ENCODE data around the gene CCNQ.
"Not testable (repeated sequence)": the region's sequence is repeated elsewhere in the genome, so short reads cannot be mapped to it uniquely, and the experiment has no call there.

Gene CCNQ

GRCh38 chrX:153623310-153624029 lies 24.5 kb upstream of the CCNQ start:
- DNase-seq (ENCODE audit: low read depth in 2 of 2, low spot score in 1 of 2): no peak

GRCh38 chrX:153622661-153623309 lies 23.8 kb upstream of the CCNQ start:
- no peak for DNase-seq (ENCODE audit: low read depth in 2 of 2, low spot score in 1 of 2)

- DNase-seq (ENCODE audit: low read depth in 2 of 2, low spot score in 1 of 2): no peak
Observed at GRCh38 chrX:153621949-153622598, 23.1 kb upstream of the CCNQ start.

GRCh38 chrX:153620576-153620975 lies 21.6 kb upstream of the CCNQ start:
- DNase-seq (ENCODE audit: low read depth in 2 of 2, low spot score in 1 of 2): no peak

- no peak for DNase-seq (ENCODE audit: low read depth in 2 of 2, low spot score in 1 of 2)
Observed at GRCh38 chrX:153614818-153615217, 15.9 kb upstream of the CCNQ start.

GRCh38 chrX:153612413-153612812 lies 13.5 kb upstream of the CCNQ start:
- DNase-seq (ENCODE audit: low read depth in 2 of 2, low spot score in 1 of 2): no peak

- no peak for DNase-seq (ENCODE audit: low read depth in 2 of 2, low spot score in 1 of 2)
Observed at GRCh38 chrX:153611298-153612095, 12.6 kb upstream of the CCNQ start.

- DNase-seq (ENCODE audit: low read depth in 2 of 2, low spot score in 1 of 2): no peak
Observed at GRCh38 chrX:153610836-153611213, 11.9 kb upstream of the CCNQ start.

GRCh38 chrX:153609917-153610835 lies 11.2 kb upstream of the CCNQ start:
- peak; percentile 50 to 61 for DNase-seq (ENCODE audit: low read depth in 2 of 2, low spot score in 1 of 2)

- no peak for DNase-seq (ENCODE audit: low read depth in 2 of 2, low spot score in 1 of 2)
Observed at GRCh38 chrX:153608806-153609205, 9.9 kb upstream of the CCNQ start.

GRCh38 chrX:153608376-153608775 lies 9.4 kb upstream of the CCNQ start:
- no peak for DNase-seq (ENCODE audit: low read depth in 2 of 2, low spot score in 1 of 2)

- DNase-seq (ENCODE audit: low read depth in 2 of 2, low spot score in 1 of 2): no peak
Observed at GRCh38 chrX:153606503-153606902, 7.6 kb upstream of the CCNQ start.

- DNase-seq (ENCODE audit: low read depth in 2 of 2, low spot score in 1 of 2): not testable (repeated sequence)
Observed at GRCh38 chrX:153604666-153605380, 5.9 kb upstream of the CCNQ start.

- no peak for DNase-seq (ENCODE audit: low read depth in 2 of 2, low spot score in 1 of 2)
Observed at GRCh38 chrX:153603131-153603656, 4.3 kb upstream of the CCNQ start.

- no peak for DNase-seq (ENCODE audit: low read depth in 2 of 2, low spot score in 1 of 2)
Observed at GRCh38 chrX:153602601-153603000, 3.7 kb upstream of the CCNQ start.

- no peak for DNase-seq (ENCODE audit: low read depth in 2 of 2, low spot score in 1 of 2)
Observed at GRCh38 chrX:153601511-153602110, 2.7 kb upstream of the CCNQ start.

GRCh38 chrX:153600921-153601320 lies 2.0 kb upstream of the CCNQ start:
- DNase-seq (ENCODE audit: low read depth in 2 of 2, low spot score in 1 of 2): no peak

- no peak for DNase-seq (ENCODE audit: low read depth in 2 of 2, low spot score in 1 of 2)
Observed at GRCh38 chrX:153600032-153600373, 1.1 kb upstream of the CCNQ start.
